T-helper 17 cell (primary cell): Measurements from ENCODE around the gene NDUFAF7. TPM values are rescaled to one million over a fixed set of nuclear protein-coding genes. Genes with fewer than 3 reads are reported as not detected.
"Not testable (repeated sequence)": the region's sequence is repeated elsewhere in the genome, so short reads cannot be mapped to it uniquely, and the experiment has no call there.

Source experiments
- ATAC-seq: fragments of 150-1000 bp; cut with Tn5 transposase; 2 replicates; pipeline ENCODE4 v1.10.0; 2021; ENCODE audit warnings: mild to moderate bottlenecking, moderate library complexity
- DNase-seq, 3 donors: peaks; one replicate each; pipeline versions ENCODE4 v3.0.0 to v3.0.0-alpha.2; 2020 to 2021
- H3K9me3 ChIP-seq: one replicate; pipeline ENCODE4 v1.7.0; 2013; ENCODE audit warnings: low read length, mild to moderate bottlenecking; ENCODE audit not compliant: control insufficient read depth, poor library complexity, severe bottlenecking
- H3K27ac Mint-ChIP-seq: one replicate; pipeline ENCODE4 v1.8.0; 2022; ENCODE audit warnings: mild to moderate bottlenecking, moderate library complexity, mixed read lengths
- H3K27me3 Mint-ChIP-seq: one replicate; pipeline ENCODE4 v1.8.0; 2022; ENCODE audit warnings: mixed read lengths
- H3K36me3 Mint-ChIP-seq: one replicate; pipeline ENCODE4 v1.8.0; 2022; ENCODE audit warnings: low read depth, mixed read lengths
- H3K4me1 Mint-ChIP-seq: one replicate; pipeline ENCODE4 v1.8.0; 2022; ENCODE audit warnings: mild to moderate bottlenecking, mixed read lengths
- H3K4me3 Mint-ChIP-seq: one replicate; pipeline ENCODE4 v1.8.0; 2022; ENCODE audit warnings: mild to moderate bottlenecking, moderate library complexity, mixed read lengths
- total RNA-seq, 4 donors: library from RNA in 2 of 4; stranded (reverse) in 2 of 4; gene quantifications; one replicate each; pipeline ENCODE4 v1.2.3 and lab custom pipeline; 2022 to 2026

Gene NDUFAF7
- total RNA-seq, 2 donors from 2014 or later: 22.3 to 23.2 TPM

- H3K9me3 ChIP-seq: no peaks in the 10 kb centered on the region
- Mint-ChIP-seq H3K4me1 (peaks cover 19% of the 10 kb centered on the region), H3K27me3 (no peaks in the 10 kb centered on the region), H3K36me3 (peaks cover 2% of the 10 kb centered on the region), H3K4me3 (no peak overlapping the region), H3K27ac (no peak overlapping the region)
- ATAC-seq: no peak
- DNase-seq: no peak
Measured at GRCh38 chr2:37201208-37201607, 30.2 kb upstream of the NDUFAF7 start.

GRCh38 chr2:37201766-37202165, 29.7 kb upstream of the NDUFAF7 start:
- Mint-ChIP-seq H3K27me3 (no peaks in the 10 kb centered on the region), H3K4me1 (peaks cover 15% of the 10 kb centered on the region), H3K36me3 (peaks cover 2% of the 10 kb centered on the region), H3K27ac (no peak overlapping the region), H3K4me3 (no peak overlapping the region)
- ATAC-seq (no peak), DNase-seq (no peak)
- no peaks in the 10 kb centered on the region for H3K9me3 ChIP-seq

- Mint-ChIP-seq H3K36me3 (peaks cover 8% of the 10 kb centered on the region), H3K4me1 (peaks cover 9% of the 10 kb centered on the region), H3K27me3 (no peaks in the 10 kb centered on the region), H3K27ac (no peak overlapping the region), H3K4me3 (no peak overlapping the region)
- no peak for ATAC-seq
- H3K9me3 ChIP-seq: no peaks in the 10 kb centered on the region
- DNase-seq: no peak
Measured at GRCh38 chr2:37203708-37204107, 27.8 kb upstream of the NDUFAF7 start.

GRCh38 chr2:37205071-37205661, 26.3 kb upstream of the NDUFAF7 start:
- not testable (repeated sequence) for H3K27me3 Mint-ChIP-seq

GRCh38 chr2:37205689-37206341, 25.6 kb upstream of the NDUFAF7 start:
- Mint-ChIP-seq H3K4me3 (no peak overlapping the region), H3K27me3 (no peaks in the 10 kb centered on the region), H3K27ac (peak overlapping the region; percentile 4), H3K36me3 (peaks cover 23% of the 10 kb centered on the region), H3K4me1 (peaks cover 2% of the 10 kb centered on the region)
- DNase-seq: no peak
- no peak for ATAC-seq
- H3K9me3 ChIP-seq: no peaks in the 10 kb centered on the region

More at GRCh38 chr2:37205071-37205661, 26.3 kb upstream of the NDUFAF7 start:
- not testable (repeated sequence) for ATAC-seq, H3K9me3 ChIP-seq, H3K4me3 Mint-ChIP-seq, DNase-seq, H3K4me1 Mint-ChIP-seq
- Mint-ChIP-seq H3K27ac (peak overlapping the region; percentile 4), H3K36me3 (peaks cover 20% of the 10 kb centered on the region)

- peaks cover 28% of the 10 kb centered on the region for H3K36me3 Mint-ChIP-seq
- not testable (repeated sequence) for H3K27ac Mint-ChIP-seq, H3K9me3 ChIP-seq, H3K27me3 Mint-ChIP-seq, ATAC-seq, H3K4me1 Mint-ChIP-seq, DNase-seq, H3K4me3 Mint-ChIP-seq
Measured at GRCh38 chr2:37206760-37207159, 24.7 kb upstream of the NDUFAF7 start.

GRCh38 chr2:37211212-37211611, 20.2 kb upstream of the NDUFAF7 start:
- Mint-ChIP-seq H3K27ac (peak overlapping the region; percentile 12), H3K4me3 (no peak overlapping the region), H3K4me1 (peaks cover 5% of the 10 kb centered on the region), H3K36me3 (peaks cover 32% of the 10 kb centered on the region), H3K27me3 (no peaks in the 10 kb centered on the region)
- no peaks in the 10 kb centered on the region for H3K9me3 ChIP-seq
- DNase-seq (no peak), ATAC-seq (no peak)

GRCh38 chr2:37211939-37212338, 19.5 kb upstream of the NDUFAF7 start:
- Mint-ChIP-seq H3K27ac (no peak overlapping the region), H3K4me1 (peaks cover 5% of the 10 kb centered on the region), H3K27me3 (no peaks in the 10 kb centered on the region), H3K36me3 (peaks cover 29% of the 10 kb centered on the region), H3K4me3 (no peak overlapping the region)
- no peaks in the 10 kb centered on the region for H3K9me3 ChIP-seq
- DNase-seq: no peak
- no peak for ATAC-seq

- no peak for ATAC-seq
- Mint-ChIP-seq H3K36me3 (peaks cover 12% of the 10 kb centered on the region), H3K4me3 (no peak overlapping the region), H3K4me1 (peaks cover 3% of the 10 kb centered on the region), H3K27me3 (no peaks in the 10 kb centered on the region), H3K27ac (peak overlapping the region; percentile 45)
- no peak for DNase-seq
- H3K9me3 ChIP-seq: no peaks in the 10 kb centered on the region
Measured at GRCh38 chr2:37215250-37215649, 16.2 kb upstream of the NDUFAF7 start.

- no peak overlapping the region for H3K4me3 Mint-ChIP-seq
- peaks cover 13% of the 10 kb centered on the region for H3K4me1 Mint-ChIP-seq
- H3K27ac Mint-ChIP-seq: no peak overlapping the region
- no peaks in the 10 kb centered on the region for H3K9me3 ChIP-seq
- H3K36me3 Mint-ChIP-seq: peaks cover 3% of the 10 kb centered on the region
- no peaks in the 10 kb centered on the region for H3K27me3 Mint-ChIP-seq
- no peak for DNase-seq
- ATAC-seq: no peak
Measured at GRCh38 chr2:37219046-37219445, 12.4 kb upstream of the NDUFAF7 start.

- H3K9me3 ChIP-seq: no peaks in the 10 kb centered on the region
- DNase-seq (no peak), ATAC-seq (no peak)
- H3K4me3 Mint-ChIP-seq: no peak overlapping the region
- peak overlapping the region; percentile 17 for H3K27ac Mint-ChIP-seq
- H3K27me3 Mint-ChIP-seq: no peaks in the 10 kb centered on the region
- H3K4me1 Mint-ChIP-seq: peaks cover 33% of the 10 kb centered on the region
- H3K36me3 Mint-ChIP-seq: peaks cover 9% of the 10 kb centered on the region
Measured at GRCh38 chr2:37223131-37223530, 8.3 kb upstream of the NDUFAF7 start.

- peaks cover 33% of the 10 kb centered on the region for H3K4me1 Mint-ChIP-seq
- no peaks in the 10 kb centered on the region for H3K9me3 ChIP-seq
- H3K36me3 Mint-ChIP-seq: peaks cover 9% of the 10 kb centered on the region
- DNase-seq (no peak), ATAC-seq (no peak)
- H3K27me3 Mint-ChIP-seq: no peaks in the 10 kb centered on the region
- peak overlapping the region; percentile 37 for H3K27ac Mint-ChIP-seq
- H3K4me3 Mint-ChIP-seq: no peak overlapping the region
Measured at GRCh38 chr2:37224063-37224462, 7.4 kb upstream of the NDUFAF7 start.

- H3K27me3 Mint-ChIP-seq, H3K36me3 Mint-ChIP-seq, DNase-seq, H3K9me3 ChIP-seq, ATAC-seq: not testable (repeated sequence)
- peak overlapping the region; percentile 37 for H3K27ac Mint-ChIP-seq
- H3K4me3 Mint-ChIP-seq: peak overlapping the region; percentile 28
- peaks cover 37% of the 10 kb centered on the region for H3K4me1 Mint-ChIP-seq
Measured at GRCh38 chr2:37225129-37225528, 6.3 kb upstream of the NDUFAF7 start.

GRCh38 chr2:37226863-37227262, 4.6 kb upstream of the NDUFAF7 start:
- ATAC-seq (no peak), DNase-seq (no peak)
- H3K27ac Mint-ChIP-seq: peak overlapping the region; percentile 24
- H3K27me3 Mint-ChIP-seq: no peaks in the 10 kb centered on the region
- no peak overlapping the region for H3K4me3 Mint-ChIP-seq
- H3K4me1 Mint-ChIP-seq: peaks cover 37% of the 10 kb centered on the region
- H3K36me3 Mint-ChIP-seq: peaks cover 9% of the 10 kb centered on the region
- H3K9me3 ChIP-seq: no peaks in the 10 kb centered on the region
